Measurements from ENCODE around the gene GALNTL6. TPM values are rescaled to one million over a fixed set of nuclear protein-coding genes. Genes with fewer than 3 reads are reported as not detected.
"Not testable (repeated sequence)": the region's sequence is repeated elsewhere in the genome, so short reads cannot be mapped to it uniquely, and the experiment has no call there.

GALNTL6 gene
- total and polyA plus RNA-seq, 4 donors = 0.08 to 0.09 (median 0.09) TPM; not detected in 1

DNA sequence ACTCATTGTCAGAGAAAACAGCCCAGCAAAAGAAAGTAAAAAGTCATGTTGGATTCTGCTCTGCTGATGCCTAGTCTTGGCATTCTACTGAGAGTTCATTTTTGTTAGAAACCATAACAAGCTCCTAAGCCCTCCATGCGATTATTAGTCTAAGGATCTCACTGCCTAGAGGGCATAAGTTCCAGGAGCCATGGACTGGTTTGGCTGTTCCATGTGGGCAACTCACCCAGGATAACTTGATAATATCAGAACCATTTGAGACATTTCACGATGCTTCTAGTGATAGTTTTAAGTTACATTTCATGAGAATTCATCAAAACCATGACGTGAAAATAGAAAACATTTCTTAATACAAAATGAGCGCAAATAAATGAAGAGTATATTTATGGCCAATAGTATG is 978.6 kb downstream of the GALNTL6 start:
- Histone ChIP-seq H3K27ac (ENCODE audit: low read depth in 1 of 2, low read length in 1 of 2) (no peak overlapping the region), H3K9ac (ENCODE audit: insufficient read depth in 1 of 2, low read length in 2 of 2) (no peak overlapping the region), H3K9me3 (ENCODE audit: control insufficient read depth in 4 of 4, insufficient read depth in 3 of 4, low read length in 3 of 4) (no peaks in the 10 kb centered on the region), H3K27me3 (ENCODE audit: control insufficient read depth in 3 of 3, insufficient read depth in 3 of 3, low read length in 2 of 3) (no peaks in the 10 kb centered on the region), H3K4me1 (ENCODE audit: control insufficient read depth in 5 of 5, insufficient read depth in 5 of 5, low read length in 5 of 5) (no peaks in the 10 kb centered on the region), H3K4me3 (no peak overlapping the region), H3K36me3 (ENCODE audit: control insufficient read depth in 4 of 4, insufficient read depth in 4 of 4, low read length in 4 of 4) (no peaks in the 10 kb centered on the region)
- TF ChIP-seq, protein P1, sequence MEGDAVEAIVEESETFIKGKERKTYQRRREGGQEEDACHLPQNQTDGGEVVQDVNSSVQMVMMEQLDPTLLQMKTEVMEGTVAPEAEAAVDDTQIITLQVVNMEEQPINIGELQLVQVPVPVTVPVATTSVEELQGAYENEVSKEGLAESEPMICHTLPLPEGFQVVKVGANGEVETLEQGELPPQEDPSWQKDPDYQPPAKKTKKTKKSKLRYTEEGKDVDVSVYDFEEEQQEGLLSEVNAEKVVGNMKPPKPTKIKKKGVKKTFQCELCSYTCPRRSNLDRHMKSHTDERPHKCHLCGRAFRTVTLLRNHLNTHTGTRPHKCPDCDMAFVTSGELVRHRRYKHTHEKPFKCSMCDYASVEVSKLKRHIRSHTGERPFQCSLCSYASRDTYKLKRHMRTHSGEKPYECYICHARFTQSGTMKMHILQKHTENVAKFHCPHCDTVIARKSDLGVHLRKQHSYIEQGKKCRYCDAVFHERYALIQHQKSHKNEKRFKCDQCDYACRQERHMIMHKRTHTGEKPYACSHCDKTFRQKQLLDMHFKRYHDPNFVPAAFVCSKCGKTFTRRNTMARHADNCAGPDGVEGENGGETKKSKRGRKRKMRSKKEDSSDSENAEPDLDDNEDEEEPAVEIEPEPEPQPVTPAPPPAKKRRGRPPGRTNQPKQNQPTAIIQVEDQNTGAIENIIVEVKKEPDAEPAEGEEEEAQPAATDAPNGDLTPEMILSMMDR (IDR thresholded peaks at IDR 0.05; ENCODE audit: control extremely low read depth, extremely low read depth) = no peak
- no peak for ATAC-seq (ENCODE audit: insufficient read depth, low FRiP score)
- 95 to 98% methylated on average over 4 of the region's 4 CpGs for WGBS, 2 donors
- DNase-seq = no peak

- WGBS, 2 donors = 66 to 86% methylated on average over 4 of the region's 4 CpGs
- ATAC-seq (ENCODE audit: insufficient read depth, low FRiP score) (no peak), DNase-seq (no peak)
- no peak overlapping the region for H3K27ac ChIP-seq (ENCODE audit: low read depth in 1 of 2, low read length in 1 of 2)
- no peak overlapping the region for H3K4me3 ChIP-seq
- TF ChIP-seq, protein P1 (IDR thresholded peaks at IDR 0.05; ENCODE audit: control extremely low read depth, extremely low read depth) = no peak
- no peaks in the 10 kb centered on the region for H3K36me3 ChIP-seq (ENCODE audit: control insufficient read depth in 4 of 4, insufficient read depth in 4 of 4, low read length in 4 of 4)
- no peak overlapping the region for H3K9ac ChIP-seq (ENCODE audit: insufficient read depth in 1 of 2, low read length in 2 of 2)
- H3K4me1 ChIP-seq (ENCODE audit: control insufficient read depth in 5 of 5, insufficient read depth in 5 of 5, low read length in 5 of 5) = no peaks in the 10 kb centered on the region
- no peaks in the 10 kb centered on the region for H3K27me3 ChIP-seq (ENCODE audit: control insufficient read depth in 3 of 3, insufficient read depth in 3 of 3, low read length in 2 of 3)
- H3K9me3 ChIP-seq (ENCODE audit: control insufficient read depth in 4 of 4, insufficient read depth in 3 of 4, low read length in 3 of 4) = no peaks in the 10 kb centered on the region
These were observed 980.5 kb downstream of the GALNTL6 start for GRCh38 chr4:172793565-172794306.

- Histone ChIP-seq H3K4me1 (ENCODE audit: control insufficient read depth in 5 of 5, insufficient read depth in 5 of 5, low read length in 5 of 5) (no peaks in the 10 kb centered on the region), H3K36me3 (ENCODE audit: control insufficient read depth in 4 of 4, insufficient read depth in 4 of 4, low read length in 4 of 4) (no peaks in the 10 kb centered on the region), H3K4me3 (no peak overlapping the region), H3K9ac (ENCODE audit: insufficient read depth in 1 of 2, low read length in 2 of 2) (no peak overlapping the region), H3K27ac (ENCODE audit: low read depth in 1 of 2, low read length in 1 of 2) (no peak overlapping the region), H3K27me3 (ENCODE audit: control insufficient read depth in 3 of 3, insufficient read depth in 3 of 3, low read length in 2 of 3) (no peaks in the 10 kb centered on the region), H3K9me3 (ENCODE audit: control insufficient read depth in 4 of 4, insufficient read depth in 3 of 4, low read length in 3 of 4) (no peaks in the 10 kb centered on the region)
- DNase-seq (no peak), ATAC-seq (ENCODE audit: insufficient read depth, low FRiP score) (no peak)
- TF ChIP-seq, protein P1 (IDR thresholded peaks at IDR 0.05; ENCODE audit: control extremely low read depth, extremely low read depth) = no peak
- WGBS, 2 donors = 80 to 87% methylated on average over 3 of the region's 3 CpGs
These were observed 981.1 kb downstream of the GALNTL6 start for GRCh38 chr4:172794307-172794703.

GRCh38 chr4:172797281-172797680 is 984.1 kb downstream of the GALNTL6 start:
- H3K9me3 ChIP-seq (ENCODE audit: control insufficient read depth in 4 of 4, insufficient read depth in 3 of 4, low read length in 3 of 4); H3K4me1 ChIP-seq (ENCODE audit: control insufficient read depth in 5 of 5, insufficient read depth in 5 of 5, low read length in 5 of 5); DNase-seq; H3K27me3 ChIP-seq (ENCODE audit: control insufficient read depth in 3 of 3, insufficient read depth in 3 of 3, low read length in 2 of 3); ATAC-seq (ENCODE audit: insufficient read depth, low FRiP score); H3K9ac ChIP-seq (ENCODE audit: insufficient read depth in 1 of 2, low read length in 2 of 2); H3K36me3 ChIP-seq (ENCODE audit: control insufficient read depth in 4 of 4, insufficient read depth in 4 of 4, low read length in 4 of 4); H3K4me3 ChIP-seq; H3K27ac ChIP-seq (ENCODE audit: low read depth in 1 of 2, low read length in 1 of 2): not testable (repeated sequence)
- 97 to 98% methylated on average over 18 of the region's 18 CpGs for WGBS, 2 donors
